ENCODE measurements around the gene AGT.

The AGT gene

GRCh38 chr1:230713547-230713914 lies 391 bp downstream of the AGT start:
- H3K9ac ChIP-seq (ENCODE audit: low read length): no peak overlapping the region
- H3K9me3 ChIP-seq (ENCODE audit: control insufficient read depth, insufficient read depth, low read depth, low read length): no peaks in the 10 kb centered on the region
- no peaks in the 10 kb centered on the region for H3K36me3 ChIP-seq (ENCODE audit: control insufficient read depth, insufficient read depth, low read length)
- H3K27ac ChIP-seq (ENCODE audit: low read depth, low read length): no peak overlapping the region
- H3K4me3 ChIP-seq (ENCODE audit: low read depth, low read length): no peak overlapping the region
- no peaks in the 10 kb centered on the region for H3K27me3 ChIP-seq (ENCODE audit: control insufficient read depth, insufficient read depth, low read length)
- H3K4me1 ChIP-seq (ENCODE audit: control insufficient read depth, insufficient read depth, low read length): peaks cover 10% of the 10 kb centered on the region; the same call in 1 of the 2 replicates

GRCh38 chr1:230713138-230713537 lies 784 bp downstream of the AGT start:
- H3K4me1 ChIP-seq (ENCODE audit: control insufficient read depth, insufficient read depth, low read length): peaks cover 10% of the 10 kb centered on the region; the same call in 1 of the 2 replicates

DNA sequence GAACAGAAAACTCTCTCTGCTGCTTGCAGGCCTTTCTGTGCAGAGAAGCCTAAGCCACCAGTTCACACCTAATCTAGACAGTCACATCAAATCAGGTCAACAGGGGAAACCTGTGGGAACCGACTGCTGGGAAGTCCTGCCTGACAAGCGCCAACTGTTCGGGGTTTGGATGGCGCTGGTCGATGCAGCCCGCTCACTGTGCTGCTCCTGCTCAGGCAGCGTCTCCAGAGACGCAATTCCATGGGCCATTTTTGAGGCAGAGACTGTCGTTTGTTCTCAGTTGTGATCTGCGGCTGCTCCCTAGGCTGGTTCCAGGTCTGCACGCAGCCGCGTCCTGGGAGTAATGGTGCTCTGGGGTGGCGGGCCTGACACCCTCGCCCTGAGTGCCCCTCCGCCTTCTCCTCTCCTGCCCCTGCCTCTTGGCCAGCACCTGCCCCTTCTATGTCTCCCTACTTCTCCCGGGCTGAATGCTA lies 1.4 kb downstream of the AGT start:
- no peaks in the 10 kb centered on the region for H3K9me3 ChIP-seq (ENCODE audit: control insufficient read depth, insufficient read depth, low read depth, low read length)

More at GRCh38 chr1:230713138-230713537, 784 bp downstream of the AGT start:
- no peaks in the 10 kb centered on the region for H3K36me3 ChIP-seq (ENCODE audit: control insufficient read depth, insufficient read depth, low read length)
- no peak overlapping the region for H3K4me3 ChIP-seq (ENCODE audit: low read depth, low read length)
- no peaks in the 10 kb centered on the region for H3K9me3 ChIP-seq (ENCODE audit: control insufficient read depth, insufficient read depth, low read depth, low read length)
- no peak overlapping the region for H3K9ac ChIP-seq (ENCODE audit: low read length)
- H3K27me3 ChIP-seq (ENCODE audit: control insufficient read depth, insufficient read depth, low read length): no peaks in the 10 kb centered on the region
- H3K27ac ChIP-seq (ENCODE audit: low read depth, low read length): no peak overlapping the region

GRCh38 chr1:230711245-230711644 lies 2.7 kb downstream of the AGT start:
- no peak overlapping the region for H3K4me3 ChIP-seq (ENCODE audit: low read depth, low read length)
- no peaks in the 10 kb centered on the region for H3K9me3 ChIP-seq (ENCODE audit: control insufficient read depth, insufficient read depth, low read depth, low read length)
- H3K27me3 ChIP-seq (ENCODE audit: control insufficient read depth, insufficient read depth, low read length): no peaks in the 10 kb centered on the region
- H3K36me3 ChIP-seq (ENCODE audit: control insufficient read depth, insufficient read depth, low read length): no peaks in the 10 kb centered on the region
- no peak overlapping the region for H3K27ac ChIP-seq (ENCODE audit: low read depth, low read length)
- H3K9ac ChIP-seq (ENCODE audit: low read length): no peak overlapping the region
- H3K4me1 ChIP-seq (ENCODE audit: control insufficient read depth, insufficient read depth, low read length): peaks cover 10% of the 10 kb centered on the region; the same call in 1 of the 2 replicates

More for the DNA sequence above, 1.4 kb downstream of the AGT start:
- H3K4me3 ChIP-seq (ENCODE audit: low read depth, low read length): no peak overlapping the region
- peaks cover 10% of the 10 kb centered on the region; the same call in 1 of the 2 replicates for H3K4me1 ChIP-seq (ENCODE audit: control insufficient read depth, insufficient read depth, low read length)
- H3K9ac ChIP-seq (ENCODE audit: low read length): no peak overlapping the region
- H3K36me3 ChIP-seq (ENCODE audit: control insufficient read depth, insufficient read depth, low read length): no peaks in the 10 kb centered on the region
- no peak overlapping the region for H3K27ac ChIP-seq (ENCODE audit: low read depth, low read length)
- no peaks in the 10 kb centered on the region for H3K27me3 ChIP-seq (ENCODE audit: control insufficient read depth, insufficient read depth, low read length)

DNA sequence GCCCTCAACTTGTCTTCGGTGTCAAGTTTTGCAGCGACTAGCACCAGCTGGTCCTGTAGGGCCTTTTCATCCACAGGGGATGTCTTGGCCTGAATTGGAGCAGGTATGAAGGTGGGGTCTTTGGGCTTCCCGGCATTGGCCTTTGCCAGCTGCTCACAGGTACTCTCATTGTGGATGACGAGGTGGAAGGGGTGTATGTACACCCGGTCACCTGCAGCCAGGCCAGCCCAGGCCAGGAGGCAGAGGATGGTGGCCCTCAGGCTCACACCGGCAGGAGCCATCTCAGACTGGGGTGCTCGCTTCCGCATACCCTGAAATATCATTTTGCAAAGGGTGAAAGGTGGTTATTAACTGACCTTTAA lies 3.4 kb downstream of the AGT start:
- H3K9me3 ChIP-seq (ENCODE audit: control insufficient read depth, insufficient read depth, low read depth, low read length): no peaks in the 10 kb centered on the region
- no peaks in the 10 kb centered on the region for H3K36me3 ChIP-seq (ENCODE audit: control insufficient read depth, insufficient read depth, low read length)
- H3K4me1 ChIP-seq (ENCODE audit: control insufficient read depth, insufficient read depth, low read length): peaks cover 10% of the 10 kb centered on the region; the same call in 1 of the 2 replicates
- no peak overlapping the region for H3K4me3 ChIP-seq (ENCODE audit: low read depth, low read length)
- no peak overlapping the region for H3K27ac ChIP-seq (ENCODE audit: low read depth, low read length)
- H3K9ac ChIP-seq (ENCODE audit: low read length): no peak overlapping the region
- H3K27me3 ChIP-seq (ENCODE audit: control insufficient read depth, insufficient read depth, low read length): no peaks in the 10 kb centered on the region

DNA sequence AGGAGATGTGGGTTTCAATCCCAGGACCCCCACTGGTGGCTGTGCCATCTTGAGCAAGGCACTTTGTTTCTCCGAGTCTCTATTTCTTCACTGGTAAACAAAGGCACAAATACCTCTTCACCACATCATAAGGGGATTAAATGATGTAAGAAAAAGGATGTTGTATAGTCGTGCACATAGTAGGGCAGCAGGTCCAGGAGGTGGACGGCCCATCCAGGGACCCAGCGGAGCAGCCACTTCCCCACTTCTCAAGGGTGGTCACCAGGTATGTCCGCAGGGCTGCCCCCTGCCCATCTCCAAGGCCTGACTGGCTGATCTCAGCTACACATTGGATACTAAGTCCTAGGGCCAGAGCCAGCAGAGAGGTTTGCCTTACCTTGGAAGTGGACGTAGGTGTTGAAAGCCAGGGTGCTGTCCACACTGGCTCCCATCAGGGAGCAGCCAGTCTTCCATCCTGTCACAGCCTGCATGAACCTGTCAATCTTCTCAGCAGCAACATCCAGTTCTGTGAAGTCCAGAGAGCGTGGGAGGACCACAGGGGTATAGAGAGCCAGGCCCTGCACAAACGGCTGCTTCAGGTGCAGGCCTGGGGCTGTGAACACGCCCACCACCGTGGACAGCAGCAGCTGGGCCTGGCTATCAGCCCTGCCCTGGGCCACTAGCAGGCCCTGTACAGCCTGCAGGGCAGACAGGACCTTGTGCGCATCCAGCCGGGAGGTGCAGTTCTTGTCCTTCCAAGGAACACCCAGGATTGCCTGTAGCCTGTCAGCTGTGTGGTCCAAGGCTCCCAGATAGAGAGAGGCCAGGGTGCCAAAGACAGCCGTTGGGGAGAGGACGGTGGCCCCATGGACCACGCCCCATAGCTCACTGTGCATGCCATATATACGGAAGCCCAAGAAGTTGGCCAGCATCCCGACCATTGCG lies 4.0 kb downstream of the AGT start:
- H3K4me1 ChIP-seq (ENCODE audit: control insufficient read depth, insufficient read depth, low read length): peaks cover 10% of the 10 kb centered on the region; the same call in 1 of the 2 replicates
- no peak overlapping the region for H3K9ac ChIP-seq (ENCODE audit: low read length)
- no peaks in the 10 kb centered on the region for H3K27me3 ChIP-seq (ENCODE audit: control insufficient read depth, insufficient read depth, low read length)
- H3K9me3 ChIP-seq (ENCODE audit: control insufficient read depth, insufficient read depth, low read depth, low read length): no peaks in the 10 kb centered on the region
- no peak overlapping the region for H3K4me3 ChIP-seq (ENCODE audit: low read depth, low read length)
- H3K27ac ChIP-seq (ENCODE audit: low read depth, low read length): no peak overlapping the region
- H3K36me3 ChIP-seq (ENCODE audit: control insufficient read depth, insufficient read depth, low read length): no peaks in the 10 kb centered on the region

DNA sequence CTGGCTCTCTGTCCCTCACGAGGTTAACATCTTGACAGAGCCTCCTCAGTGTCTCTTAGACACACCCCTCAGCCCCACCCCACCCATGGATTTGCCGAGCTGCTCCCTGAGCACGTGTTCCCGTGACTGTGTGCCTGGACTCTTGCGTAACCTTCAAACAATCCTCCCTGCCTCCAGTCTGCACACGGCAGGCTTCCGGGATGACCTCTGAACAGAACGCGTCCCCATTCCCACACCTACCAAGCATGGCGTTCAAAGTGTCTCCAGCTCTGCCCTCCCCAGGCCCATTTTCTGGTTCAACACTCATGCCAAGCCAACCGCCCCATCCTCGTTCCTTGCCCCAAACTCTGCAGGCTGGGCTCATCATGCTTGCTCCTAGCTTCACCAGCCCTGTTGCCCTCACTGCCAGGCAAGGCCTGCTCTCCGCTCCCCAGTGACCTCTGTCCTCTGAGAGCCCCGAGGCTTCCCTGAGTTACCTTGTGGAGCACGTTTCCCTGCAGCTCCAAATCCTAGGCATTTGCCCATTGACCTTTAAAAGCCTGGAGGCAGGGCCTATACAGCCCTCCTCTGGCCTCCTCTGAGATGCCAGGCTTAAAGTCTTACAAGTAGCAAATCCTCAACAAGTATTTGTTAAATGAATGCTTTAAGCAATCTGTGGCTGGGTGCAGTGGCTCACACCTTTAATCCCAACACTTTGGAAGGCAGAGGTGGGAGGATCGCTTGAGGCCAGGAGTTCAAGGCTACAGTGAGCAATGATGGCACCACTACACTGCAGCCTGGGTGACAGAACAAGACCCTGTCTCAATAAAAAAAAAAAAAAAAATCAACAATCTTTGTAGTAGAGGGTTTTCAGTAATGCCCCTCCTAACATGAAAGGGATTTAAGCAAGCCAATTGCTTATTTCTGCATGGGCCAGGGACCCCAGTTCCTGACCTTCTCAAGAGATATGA lies 5.0 kb downstream of the AGT start:
- Histone ChIP-seq H3K36me3 (ENCODE audit: control insufficient read depth, insufficient read depth, low read length) (no peaks in the 10 kb centered on the region), H3K27ac (ENCODE audit: low read depth, low read length) (no peak overlapping the region), H3K27me3 (ENCODE audit: control insufficient read depth, insufficient read depth, low read length) (no peaks in the 10 kb centered on the region)

DNA sequence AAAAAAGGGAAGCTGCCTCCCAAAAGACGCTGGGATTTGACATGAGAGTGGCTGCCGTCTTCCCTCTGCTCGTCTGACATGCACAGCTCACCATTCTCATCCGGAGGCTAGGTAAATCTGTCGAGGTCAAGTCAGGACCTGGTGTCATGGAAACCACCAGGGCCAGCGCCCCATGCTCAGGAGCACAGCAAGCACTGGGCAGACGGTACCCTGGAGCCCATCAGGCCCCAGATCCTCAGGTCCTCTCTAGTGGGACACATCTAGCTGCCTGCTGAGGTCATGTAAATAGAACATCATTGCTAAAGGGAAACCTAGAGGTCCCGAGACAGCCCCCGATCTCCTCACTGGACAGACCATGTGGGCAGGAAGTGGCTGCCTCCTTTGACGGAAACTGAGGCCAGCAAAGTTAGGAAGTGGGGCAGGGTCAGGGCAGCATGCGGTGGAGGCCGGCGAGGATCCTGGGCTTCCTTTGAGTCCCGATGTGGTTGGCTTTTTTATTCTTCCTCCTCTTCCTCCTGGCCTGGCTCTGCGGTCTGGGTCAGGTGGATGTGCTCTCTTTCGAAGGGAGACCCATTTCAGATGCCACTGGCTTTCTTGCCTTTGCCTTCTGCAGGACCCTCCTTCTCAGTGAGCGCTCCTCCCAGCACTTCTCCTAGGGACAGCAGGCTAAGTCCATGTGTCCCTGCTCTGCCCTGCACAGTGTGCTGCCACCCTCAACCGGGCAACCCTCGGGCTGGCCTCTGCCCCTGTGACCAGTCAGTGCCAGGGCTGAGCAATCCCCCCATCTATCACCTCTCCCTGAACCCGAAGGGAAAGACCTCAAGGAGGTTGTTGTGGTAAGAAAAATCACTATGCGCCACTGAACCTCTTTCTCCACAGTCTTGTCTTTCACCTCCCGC lies 5.9 kb downstream of the AGT start:
- Histone ChIP-seq H3K27ac (ENCODE audit: low read depth, low read length) (no peak overlapping the region), H3K4me3 (ENCODE audit: low read depth, low read length) (no peak overlapping the region), H3K27me3 (ENCODE audit: control insufficient read depth, insufficient read depth, low read length) (no peaks in the 10 kb centered on the region), H3K9ac (ENCODE audit: low read length) (no peak overlapping the region), H3K9me3 (ENCODE audit: control insufficient read depth, insufficient read depth, low read depth, low read length) (no peaks in the 10 kb centered on the region), H3K36me3 (ENCODE audit: control insufficient read depth, insufficient read depth, low read length) (no peaks in the 10 kb centered on the region), H3K4me1 (ENCODE audit: control insufficient read depth, insufficient read depth, low read length) (peaks cover 6% of the 10 kb centered on the region; the same call in 1 of the 2 replicates)

More for the DNA sequence above, 5.0 kb downstream of the AGT start:
- Histone ChIP-seq H3K9me3 (ENCODE audit: control insufficient read depth, insufficient read depth, low read depth, low read length) (no peaks in the 10 kb centered on the region), H3K9ac (ENCODE audit: low read length) (no peak overlapping the region), H3K4me1 (ENCODE audit: control insufficient read depth, insufficient read depth, low read length) (peaks cover 4% of the 10 kb centered on the region; the same call in 1 of the 2 replicates), H3K4me3 (ENCODE audit: low read depth, low read length) (no peak overlapping the region)

DNA sequence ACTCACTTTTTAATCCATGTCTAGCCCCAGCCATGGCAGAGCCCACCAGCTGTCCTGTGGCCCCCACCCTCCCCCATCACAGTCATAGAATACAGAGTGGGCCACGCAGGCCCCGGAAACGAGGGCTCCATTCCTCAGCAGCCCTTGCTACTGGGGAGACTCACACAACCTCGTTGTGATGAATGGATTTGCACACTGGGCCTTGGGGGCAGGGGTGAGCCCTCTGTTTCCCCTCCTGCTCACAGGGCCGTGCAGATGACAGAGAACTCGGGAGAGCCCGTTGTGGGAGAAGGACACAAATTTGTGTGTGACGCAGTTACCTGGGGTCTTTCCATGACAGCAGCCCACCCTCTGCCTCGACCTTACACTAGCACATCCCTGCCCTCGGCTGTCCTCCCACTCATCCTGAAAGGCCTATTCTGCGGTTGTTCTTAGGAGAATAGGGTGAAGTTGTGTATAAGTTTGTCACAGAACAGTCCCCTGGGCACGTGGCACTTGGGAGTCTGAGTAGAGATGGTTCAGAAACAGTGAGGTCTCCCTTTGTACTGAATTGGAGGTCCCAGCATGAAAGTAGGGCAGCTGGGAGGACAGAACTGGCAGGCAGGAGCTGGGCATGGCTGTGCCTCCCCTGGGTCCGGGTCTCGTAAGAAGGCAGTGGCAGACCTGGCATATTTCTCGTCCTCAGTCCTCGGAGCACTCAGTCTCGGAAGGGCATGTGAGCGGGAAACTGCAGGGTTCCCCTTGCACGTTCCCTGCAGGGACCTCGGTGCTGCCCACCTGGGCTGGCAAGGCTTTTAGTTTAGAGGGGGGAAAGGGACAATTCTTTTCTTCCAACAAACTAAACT lies 6.8 kb downstream of the AGT start:
- no peak overlapping the region for H3K4me3 ChIP-seq (ENCODE audit: low read depth, low read length)
- no peaks in the 10 kb centered on the region for H3K36me3 ChIP-seq (ENCODE audit: control insufficient read depth, insufficient read depth, low read length)
- H3K9me3 ChIP-seq (ENCODE audit: control insufficient read depth, insufficient read depth, low read depth, low read length): no peaks in the 10 kb centered on the region
- no peak overlapping the region for H3K27ac ChIP-seq (ENCODE audit: low read depth, low read length)
- H3K27me3 ChIP-seq (ENCODE audit: control insufficient read depth, insufficient read depth, low read length): no peaks in the 10 kb centered on the region
- peaks cover 9% of the 10 kb centered on the region; the same call in 1 of the 2 replicates for H3K4me1 ChIP-seq (ENCODE audit: control insufficient read depth, insufficient read depth, low read length)
- H3K9ac ChIP-seq (ENCODE audit: low read length): no peak overlapping the region
